SK-N-SH (cell line): ENCODE results near the gene HERC5. TPM values are rescaled to one million over a fixed set of nuclear protein-coding genes. Genes with fewer than 3 reads are reported as not detected.

Source experiments
- CTCF ChIA-PET: fragments of 300-600, 350-600 bp; formaldehyde crosslinking; extraction: SDS; loops from one replicate; lab custom pipeline; 2021; lab: Yijun Ruan, JAX
- POLR2A ChIA-PET: fragments of 350-600 bp; sonication (Branson Sonifier 250); formaldehyde crosslinking; extraction: SDS; loops from one replicate; lab custom pipeline; 2020; ENCODE audit warnings: antibody characterized with exemption, inconsistent platforms; lab: Yijun Ruan, JAX
- DNase-seq: peaks from one replicate; pipeline ENCODE4 v3.0.0; 2012
- H2AFZ ChIP-seq: fragments of 200-600 bp; sonication (generic); 2 replicates; pipeline ENCODE4 v1.8.1; 2016; ENCODE audit warnings: antibody characterized with exemption, mild to moderate bottlenecking, low read depth
- H3F3A ChIP-seq: fragments of 200-600 bp; sonication (generic); replicated peaks from 2 replicates; pipeline ENCODE3; 2016; ENCODE audit warnings: antibody characterized with exemption, mild to moderate bottlenecking; ENCODE audit not compliant: insufficient read depth
- H3K27ac ChIP-seq, 2 experiments: fragments of 200-500 bp in 1 of 2; fragments of 200-600 bp in 1 of 2; sonication (Bioruptor generic) in 1 of 2; sonication (generic), shearing (Covaris generic) in 1 of 2; 2 replicates each; pipeline versions ENCODE4 v1.5.1 to v1.6.1; 2014 to 2016; ENCODE audit warnings: low read depth in 2 of 2, inconsistent platforms in 1 of 2, low read length in 1 of 2, mild to moderate bottlenecking in 1 of 2, mixed read lengths in 1 of 2
- H3K27me3 ChIP-seq: fragments of 200-600 bp; sonication (generic), shearing (Covaris generic); 2 replicates; pipeline ENCODE4 v1.6.1; 2016; ENCODE audit warnings: mixed run types; ENCODE audit not compliant: insufficient read depth
- H3K36me3 ChIP-seq, 2 experiments: fragments of 200-500 bp in 1 of 2; fragments of 200-600 bp in 1 of 2; sonication (Bioruptor generic) in 1 of 2; sonication (generic) in 1 of 2; replicated peaks in 1 of 2; 2 replicates each; pipeline versions ENCODE3 to v1.5.1; 2014 to 2016; ENCODE audit warnings: low read length in 1 of 2, mild to moderate bottlenecking in 1 of 2; ENCODE audit not compliant: insufficient read depth in 2 of 2, control insufficient read depth in 1 of 2
- H3K4me1 ChIP-seq, 2 experiments: fragments of 200-500 bp in 1 of 2; fragments of 200-600 bp in 1 of 2; sonication (Bioruptor generic) in 1 of 2; sonication (generic), shearing (Covaris generic) in 1 of 2; 2 replicates each; pipeline versions ENCODE4 v1.5.1 to v1.6.1; 2014 to 2016; ENCODE audit warnings: low read depth in 1 of 2, low read length in 1 of 2, mixed run types in 1 of 2; ENCODE audit not compliant: insufficient read depth in 2 of 2, control insufficient read depth in 1 of 2
- H3K4me2 ChIP-seq: fragments of 200-600 bp; sonication (generic), shearing (Covaris generic); 2 replicates; pipeline ENCODE4 v1.6.1; 2017; ENCODE audit warnings: mixed run types
- H3K4me3 ChIP-seq, 2 experiments: fragments of 200-500 bp in 1 of 2; fragments of 200-600 bp in 1 of 2; sonication (Bioruptor generic) in 1 of 2; sonication (generic), shearing (Covaris generic) in 1 of 2; 2 replicates each; pipeline versions ENCODE4 v1.5.1 to v1.8.1; 2014 to 2016; ENCODE audit warnings: low read depth in 2 of 2, inconsistent platforms in 1 of 2, low read length in 1 of 2, mild to moderate bottlenecking in 1 of 2, mixed read lengths in 1 of 2, moderate library complexity in 1 of 2
- H3K79me2 ChIP-seq: fragments of 200-600 bp; sonication (generic); 2 replicates; pipeline ENCODE4 v1.8.1; 2017; ENCODE audit warnings: mild to moderate bottlenecking; ENCODE audit not compliant: insufficient read depth
- H3K9ac ChIP-seq: fragments of 200-600 bp; sonication (generic); 2 replicates; pipeline ENCODE4 v1.6.1; 2017; ENCODE audit warnings: mixed run types
- H3K9me2 ChIP-seq: fragments of 200-600 bp; sonication (generic); 2 replicates; pipeline ENCODE4 v1.6.1; 2017; ENCODE audit warnings: mixed run types
- H3K9me3 ChIP-seq: fragments of 200-600 bp; sonication (generic); 2 replicates; pipeline ENCODE4 v1.6.1; 2017; ENCODE audit warnings: mixed run types, mild to moderate bottlenecking, moderate library complexity
- H4K20me1 ChIP-seq: fragments of 200-600 bp; sonication (generic); 2 replicates; pipeline ENCODE4 v1.6.1; 2017; ENCODE audit warnings: mild to moderate bottlenecking, mixed run types; ENCODE audit not compliant: insufficient read depth
- CTCF ChIP-seq: fragments of 200-600 bp; sonication (generic); IDR thresholded peaks from 2 replicates; pipeline ENCODE4 v1.6.1; 2017; ENCODE audit warnings: antibody characterized with exemption, mild to moderate bottlenecking, moderate library complexity
- ELF1 ChIP-seq: IDR thresholded peaks from 2 replicates; pipeline ENCODE4 v1.4.0; 2012
- RXRA ChIP-seq: IDR thresholded peaks from 2 replicates; pipeline ENCODE4 v1.4.0; 2012; ENCODE audit warnings: low read depth, mild to moderate bottlenecking, borderline replicate concordance
- ZBTB33 ChIP-seq: IDR thresholded peaks from 2 replicates; pipeline ENCODE4 v1.4.0; 2012; ENCODE audit warnings: low read depth, borderline replicate concordance
- WGBS: methylation state at CpG from one replicate; pipeline ENCODE4 v1.1.6; 2017; ENCODE audit warnings: low lambda C conversion rate; 5-methylcytosine and 5-hydroxymethylcytosine counted together
- polyA plus RNA-seq, 3 experiments: library from polyadenylated mRNA; depleted of rRNA; stranded (reverse); fragments of >200 nt; gene quantifications; 2 replicates each; pipeline ENCODE4 v1.2.3, GENCODE V29; 2012

The HERC5 gene
- polyA plus RNA-seq, 1 of the 3 experiments (the other 2 are of a cell fraction) = 0.15 TPM

DNA sequence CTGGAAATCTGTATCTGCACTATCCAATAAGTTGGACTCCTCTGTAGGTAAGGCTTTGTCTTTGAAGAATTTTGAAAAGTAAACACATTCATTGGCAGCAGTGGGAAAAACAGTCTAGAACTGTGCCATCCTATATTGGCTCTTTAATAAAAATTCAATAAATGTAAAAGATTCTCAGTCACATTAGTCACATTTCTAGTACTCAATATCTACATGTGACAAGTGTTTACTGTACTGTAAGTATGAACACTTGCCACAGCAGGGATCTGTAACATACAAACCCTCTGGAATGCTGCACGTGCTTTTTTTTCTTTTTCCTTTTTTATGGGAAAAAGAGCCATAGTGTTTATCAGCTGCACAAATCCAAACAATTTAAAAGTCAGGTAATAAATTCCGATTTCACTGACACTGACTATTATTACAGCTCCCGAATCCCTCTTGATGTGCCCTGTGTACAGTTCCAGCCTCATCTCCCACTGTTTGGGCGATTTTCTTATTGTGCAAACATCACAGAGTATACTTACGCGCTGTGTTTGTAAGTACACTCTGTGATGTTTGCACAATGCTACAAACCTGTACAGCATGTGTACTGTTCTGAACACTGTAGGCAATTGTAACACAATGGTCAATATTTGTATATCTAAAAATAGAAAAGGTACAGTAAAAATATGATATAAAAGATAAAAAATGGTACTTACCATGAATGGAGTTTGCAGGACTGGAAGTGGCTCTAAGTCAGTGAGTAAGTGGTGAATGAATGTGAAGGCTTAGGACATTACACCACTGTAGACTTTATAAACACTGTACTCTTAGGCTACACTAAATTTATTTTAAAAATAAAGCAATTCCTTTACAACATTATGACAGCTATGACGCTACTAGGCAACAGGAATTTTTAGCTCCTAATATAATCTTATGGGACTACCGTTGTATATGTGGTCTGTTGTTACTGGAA, 57.9 kb downstream of the HERC5 start:
- TF ChIP-seq ELF1 = no peak
- no peak for TF ChIP-seq ZBTB33
- TF ChIP-seq RXRA = no peak
- CTCF ChIA-PET = interaction anchor here (0.6 to 8.9 kb wide), 49 partner anchors 8 to 655 kb away, joined by 3 to 93 read pairs (median 3); partner anchors contain the start of genes HERC5, HERC6 and PYURF
- Histone ChIP-seq H3K9me2 (no peaks in the 10 kb centered on the region), H3K27me3 (no peaks in the 10 kb centered on the region), H4K20me1 (no peaks in the 10 kb centered on the region), H3K27ac (no peak overlapping the region), H3K4me2 (no peak overlapping the region), H3K9me3 (no peaks in the 10 kb centered on the region), H3K79me2 (peaks cover under 1% of the 10 kb centered on the region; the same call in 1 of the 2 replicates), H3K36me3 (peaks cover 0 to 4% of the 10 kb centered on the region in 2 experiments), H2AFZ (no peak overlapping the region), H3K9ac (no peak overlapping the region), H3K4me3 (no peak overlapping the region), H3K4me1 (no peaks in the 10 kb centered on the region; a peak in 1 of 4 replicates), H3F3A (no peaks in the 10 kb centered on the region)
- no peak for DNase-seq
- WGBS = 78% methylated on average over 8 of the region's 8 CpGs
- POLR2A ChIA-PET = interaction anchor here (1.4 kb wide), 1 partner anchor 296 kb away, joined by 3 read pairs; no protein-coding TSS in a partner anchor

- no peaks in the 10 kb centered on the region; a peak in 2 of 4 replicates for H3K4me1 ChIP-seq
- H3K27ac ChIP-seq = no peak overlapping the region
- ChIA-PET POLR2A (no interaction called here), CTCF (interaction anchor here (0.9 to 8.9 kb wide), 5 partner anchors 148 to 306 kb away, joined by 3 to 93 read pairs (median 48); no protein-coding TSS in a partner anchor)
- peaks cover 4% of the 10 kb centered on the region; the same call in 1 of the 2 replicates for H4K20me1 ChIP-seq
- DNase-seq = no peak
- no peaks in the 10 kb centered on the region for H3K9me2 ChIP-seq
- H2AFZ ChIP-seq = no peak overlapping the region
- H3K36me3 ChIP-seq = peaks cover 18% of the 10 kb centered on the region in 2 experiments
- H3F3A ChIP-seq = no peaks in the 10 kb centered on the region
- H3K4me3 ChIP-seq = no peak overlapping the region
- no peak overlapping the region for H3K4me2 ChIP-seq
- peaks cover 19% of the 10 kb centered on the region for H3K79me2 ChIP-seq
- no peak overlapping the region for H3K9ac ChIP-seq
- 93% methylated on average over 3 of the region's 3 CpGs for WGBS
- H3K27me3 ChIP-seq = no peaks in the 10 kb centered on the region
- no peak for TF ChIP-seq CTCF
- no peaks in the 10 kb centered on the region for H3K9me3 ChIP-seq
These were observed 59.8 kb downstream of the HERC5 start for GRCh38 chr4:88516746-88517145.
